IMR-90 (cell line): Measurements from ENCODE around the gene BUD23. TPM values are rescaled to one million over a fixed set of nuclear protein-coding genes. Genes with fewer than 3 reads are reported as not detected.

Experiments used
- ATAC-seq: fragments of 200-7000 bp; cut with Tn5 transposase; 2 replicates; pipeline ENCODE4 v1.9.1; 2020; ENCODE audit warnings: low read depth, mild to moderate bottlenecking, moderate library complexity
- BruUV-seq: library from RNA; stranded (reverse); fragments of 400-500 nt; replicated peaks from 2 replicates; lab custom pipeline; 2021; lab: Mats Ljungman, UMichigan
- CTCF ChIA-PET: fragments of 300-600 bp; formaldehyde crosslinking; extraction: SDS; loops from one replicate; lab custom pipeline; 2021; ENCODE audit warnings: antibody characterized with exemption; lab: Yijun Ruan, JAX
- POLR2A ChIA-PET: fragments of 300-600 bp; sonication (Branson Sonifier 250); formaldehyde crosslinking; loops from one replicate; lab custom pipeline; 2022; ENCODE audit warnings: antibody characterized with exemption; ENCODE audit not compliant: unreplicated experiment; lab: Charles Lee
- DNase-seq: peaks from one replicate; pipeline ENCODE4 v3.0.0; 2013
- H2AFZ ChIP-seq: replicated peaks from 2 replicates; pipeline ENCODE3; 2013; ENCODE audit warnings: low read length, mild to moderate bottlenecking; ENCODE audit not compliant: poor library complexity
- H2AK5ac ChIP-seq: 2 replicates; pipeline ENCODE4 v1.6.1; 2013; ENCODE audit warnings: low read depth, low read length, inconsistent platforms
- H2AK9ac ChIP-seq: replicated peaks from 2 replicates; pipeline ENCODE3; 2013; ENCODE audit warnings: mild to moderate bottlenecking, low read depth, low read length, moderate library complexity; ENCODE audit not compliant: poor library complexity
- H2BK120ac ChIP-seq: 2 replicates; pipeline ENCODE4 v1.6.1; 2013; ENCODE audit warnings: low read depth, low read length, inconsistent platforms
- H2BK15ac ChIP-seq: 3 replicates; pipeline ENCODE4 v1.6.1; 2013; ENCODE audit warnings: low read depth, low read length, inconsistent platforms
- H2BK20ac ChIP-seq: 2 replicates; pipeline ENCODE4 v1.6.1; 2013; ENCODE audit warnings: low read depth, mild to moderate bottlenecking, inconsistent platforms, low read length, moderate library complexity
- H2BK5ac ChIP-seq: 2 replicates; pipeline ENCODE4 v1.6.1; 2013; ENCODE audit warnings: mild to moderate bottlenecking, low read depth, low read length, inconsistent platforms; ENCODE audit not compliant: poor library complexity, severe bottlenecking
- H3K14ac ChIP-seq: replicated peaks from 2 replicates; pipeline ENCODE4 v1.6.1; 2013; ENCODE audit warnings: low read depth, low read length, inconsistent platforms
- H3K18ac ChIP-seq: 2 replicates; pipeline ENCODE4 v1.6.1; 2013; ENCODE audit warnings: low read depth, low read length, control low read depth
- H3K23ac ChIP-seq: 2 replicates; pipeline ENCODE4 v1.6.1; 2013; ENCODE audit warnings: low read depth, low read length, inconsistent platforms
- H3K27ac ChIP-seq: 2 replicates; pipeline ENCODE4 v1.5.1; 2013; ENCODE audit warnings: mild to moderate bottlenecking, control low read depth, low read length; ENCODE audit not compliant: insufficient read depth
- H3K27me3 ChIP-seq: 2 replicates; pipeline ENCODE4 v1.6.1; 2013; ENCODE audit warnings: low read length; ENCODE audit not compliant: control insufficient read depth, insufficient read depth
- H3K36me3 ChIP-seq: 2 replicates; pipeline ENCODE4 v1.6.1; 2013; ENCODE audit warnings: low read length, mixed read lengths; ENCODE audit not compliant: control insufficient read depth, insufficient read depth
- H3K4ac ChIP-seq: 2 replicates; pipeline ENCODE4 v1.6.1; 2013; ENCODE audit warnings: low read depth, low read length, inconsistent platforms
- H3K4me1 ChIP-seq: 2 replicates; pipeline ENCODE4 v1.6.1; 2013; ENCODE audit warnings: low read length, mixed read lengths; ENCODE audit not compliant: control insufficient read depth, insufficient read depth
- H3K4me2 ChIP-seq: 2 replicates; pipeline ENCODE4 v1.6.1; 2013; ENCODE audit warnings: low read depth, mild to moderate bottlenecking, control low read depth, low read length, moderate library complexity
- H3K4me3 ChIP-seq: 2 replicates; pipeline ENCODE4 v1.5.1; 2013; ENCODE audit warnings: low read depth, mild to moderate bottlenecking, control low read depth, low read length, moderate library complexity; ENCODE audit not compliant: insufficient read depth
- H3K56ac ChIP-seq: 2 replicates; pipeline ENCODE4 v1.6.1; 2013; ENCODE audit warnings: low read length, inconsistent platforms; ENCODE audit not compliant: insufficient read depth; ENCODE audit errors: extremely low read depth
- H3K79me1 ChIP-seq, 2 experiments: 2 replicates each; pipeline ENCODE4 v1.6.1; 2013; ENCODE audit warnings: low read length in 2 of 2, inconsistent platforms in 1 of 2, low read depth in 1 of 2
- H3K9ac ChIP-seq: 2 replicates; pipeline ENCODE4 v1.6.1; 2013; ENCODE audit warnings: low read depth, low read length, control low read depth
- H3K9me1 ChIP-seq: 2 replicates; pipeline ENCODE4 v1.6.1; 2013; ENCODE audit warnings: low read length, inconsistent platforms; ENCODE audit not compliant: insufficient read depth
- H3K9me3 ChIP-seq: 2 replicates; pipeline ENCODE4 v1.6.1; 2013; ENCODE audit warnings: low read length; ENCODE audit not compliant: control insufficient read depth, insufficient read depth
- H4K20me1 ChIP-seq: 2 replicates; pipeline ENCODE4 v1.6.1; 2013; ENCODE audit warnings: low read length, inconsistent platforms; ENCODE audit not compliant: insufficient read depth
- H4K5ac ChIP-seq: 2 replicates; pipeline ENCODE4 v1.6.1; 2013; ENCODE audit warnings: mild to moderate bottlenecking, low read depth, low read length, control low read depth
- H4K8ac ChIP-seq, 2 experiments: 2 replicates each; pipeline ENCODE4 v1.6.1; 2013; ENCODE audit warnings: low read depth in 2 of 2, low read length in 2 of 2, control low read depth in 1 of 2, inconsistent platforms in 1 of 2
- H4K91ac ChIP-seq: 2 replicates; pipeline ENCODE4 v1.6.1; 2013; ENCODE audit warnings: low read depth, low read length, inconsistent platforms; ENCODE audit not compliant: insufficient read depth
- BHLHE40 ChIP-seq: fragments of 150-350 bp; IDR thresholded peaks from 2 replicates; pipeline ENCODE4 v1.6.1; 2016; ENCODE audit warnings: mild to moderate bottlenecking, low read depth, low read length
- CEBPB ChIP-seq: IDR thresholded peaks from 2 replicates; pipeline ENCODE4 v1.6.1; 2012; ENCODE audit warnings: low read depth, low read length, improper control_type of control experiment
- CHD1 ChIP-seq: IDR thresholded peaks from 2 replicates; pipeline ENCODE4 v1.6.1; 2012; ENCODE audit warnings: low read depth, low read length, improper control_type of control experiment
- ELK1 ChIP-seq: fragments of 150-350 bp; IDR thresholded peaks from 2 replicates; pipeline ENCODE4 v1.6.1; 2016; ENCODE audit warnings: low read depth, mild to moderate bottlenecking, low read length, moderate library complexity, borderline replicate concordance
- FOS ChIP-seq: fragments of 150-350 bp; IDR thresholded peaks from 2 replicates; pipeline ENCODE4 v1.6.1; 2016; ENCODE audit warnings: low read depth, low read length
- MAFK ChIP-seq: IDR thresholded peaks from 2 replicates; pipeline ENCODE4 v1.6.1; 2012; ENCODE audit warnings: low read depth, low read length, improper control_type of control experiment
- MAZ ChIP-seq: IDR thresholded peaks from 2 replicates; pipeline ENCODE4 v1.6.1; 2012; ENCODE audit warnings: low read depth, mild to moderate bottlenecking, low read length, improper control_type of control experiment, moderate library complexity, borderline replicate concordance
- MXI1 ChIP-seq: IDR thresholded peaks from 2 replicates; pipeline ENCODE4 v1.6.1; 2012; ENCODE audit warnings: low read depth, mild to moderate bottlenecking, low read length, moderate library complexity, borderline replicate concordance
- NFE2L2 ChIP-seq: fragments of 150-350 bp; IDR thresholded peaks from 2 replicates; pipeline ENCODE4 v1.6.1; 2016; ENCODE audit warnings: low read depth, mild to moderate bottlenecking, low read length
- POLR2A ChIP-seq: IDR thresholded peaks from 2 replicates; pipeline ENCODE4 v1.6.1; 2012; ENCODE audit warnings: mild to moderate bottlenecking, low read depth, low read length
- RAD21 ChIP-seq: IDR thresholded peaks from 2 replicates; pipeline ENCODE4 v1.6.1; 2012; ENCODE audit warnings: low read length, improper control_type of control experiment
- RCOR1 ChIP-seq: IDR thresholded peaks from 2 replicates; pipeline ENCODE4 v1.6.1; 2012; ENCODE audit warnings: mild to moderate bottlenecking, low read length, improper control_type of control experiment; ENCODE audit not compliant: insufficient replicate concordance
- RFX5 ChIP-seq: IDR thresholded peaks from 2 replicates; pipeline ENCODE4 v1.8.0; 2012; ENCODE audit warnings: low read depth, mild to moderate bottlenecking, low read length, moderate library complexity
- SMC3 ChIP-seq: fragments of 150-350 bp; IDR thresholded peaks from 2 replicates; pipeline ENCODE4 v1.6.1; 2016; ENCODE audit warnings: low read depth, mild to moderate bottlenecking, antibody characterized with exemption, low read length, moderate library complexity
- WGBS, 2 experiments: methylation state at CpG; one replicate each; pipeline versions ENCODE4 v1.1.5 to v1.1.7; 2013; ENCODE audit warnings: missing lambda C conversion rate in 2 of 2; ENCODE audit not compliant: insufficient read length in 1 of 2; ENCODE audit errors: extremely low coverage in 2 of 2; 5-methylcytosine and 5-hydroxymethylcytosine counted together
- dilution Hi-C: fragments of 300-500 bp; cut with HindIII; formaldehyde crosslinking; loops from one replicate; pipeline ENCODE4 v1.14.3; 2018; ENCODE audit warnings: low sequenced_read_pairs; ENCODE audit not compliant: unreplicated experiment
- in situ Hi-C: fragments of 300-500 bp; cut with MboI; formaldehyde crosslinking; loops from 3 replicates; pipeline ENCODE4 v1.14.3; 2019; ENCODE audit warnings: low sequenced_read_pairs, inconsistent platforms, mixed read lengths
- intact Hi-C: fragments of 100-400 bp; cut with micrococcal nuclease; formaldehyde crosslinking; loops from 2 replicates; pipeline ENCODE4 v1.10.0; 2022
- polyA plus RNA-seq, 3 experiments: library from polyadenylated mRNA; depleted of rRNA; stranded (reverse); fragments of >200 nt; gene quantifications; 2 replicates each; pipeline ENCODE4 v1.2.3, GENCODE V29; 2012; ENCODE audit warnings: low replicate concordance in 1 of 3
- total RNA-seq: library from RNA; depleted of rRNA; stranded (reverse); fragments of >200 nt; gene quantifications from 2 replicates; pipeline ENCODE4 v1.2.3, GENCODE V29; 2012
- TF ChIP-seq, protein P1 (sequence below): fragments of 150-350 bp; IDR thresholded peaks from 2 replicates; pipeline ENCODE4 v1.6.1; 2017; ENCODE audit warnings: mild to moderate bottlenecking, antibody characterized with exemption, low read length, low read depth
- TF ChIP-seq, protein P2 (sequence below): conservative IDR thresholded peaks from 2 replicates; pipeline ENCODE4 v1.5.1; 2012; ENCODE audit warnings: mild to moderate bottlenecking, low read depth, low read length, improper control_type of control experiment

BUD23 gene
- total and polyA plus RNA-seq, 2 of the 4 experiments (the other 2 are of a cell fraction), result 35.7 to 65.2 TPM

- no peak overlapping the region for H2BK15ac ChIP-seq
- H4K20me1 ChIP-seq, result no peaks in the 10 kb centered on the region
- intact Hi-C loops (no loop called here), in situ Hi-C loops (no loop called here), dilution Hi-C loops (no loop called here)
- H3K79me1 ChIP-seq, result no peaks in the 10 kb centered on the region
- CTCF ChIA-PET, result no interaction called here
- no peak overlapping the region for H3K18ac ChIP-seq
- H4K91ac ChIP-seq, result no peak overlapping the region
- H3K14ac ChIP-seq, result no peak overlapping the region
- H2AFZ ChIP-seq, result no peak overlapping the region
- no peak overlapping the region for H3K9ac ChIP-seq
- H2BK20ac ChIP-seq, result no peak overlapping the region
- POLR2A ChIA-PET, result no interaction called here
- peaks cover 50% of the 10 kb centered on the region for H3K27me3 ChIP-seq
- H3K9me1 ChIP-seq, result no peaks in the 10 kb centered on the region
- H3K4me2 ChIP-seq, result no peak overlapping the region
- H3K9me3 ChIP-seq, result peaks cover 4% of the 10 kb centered on the region
- H3K23ac ChIP-seq, result no peak overlapping the region
- no peak overlapping the region for H4K5ac ChIP-seq
- H4K8ac ChIP-seq, result no peak overlapping the region
- no peak overlapping the region for H2BK120ac ChIP-seq
- no peak for TF ChIP-seq POLR2A
- TF ChIP-seq RAD21, result no peak
- no peak for TF ChIP-seq ELK1
- no peak for TF ChIP-seq CHD1
- no peak for TF ChIP-seq RFX5
- TF ChIP-seq MAFK, result no peak
- TF ChIP-seq MXI1, result no peak
- no peak for TF ChIP-seq NFE2L2
- TF ChIP-seq FOS, result no peak
- TF ChIP-seq BHLHE40, result no peak
- TF ChIP-seq RCOR1, result no peak
- TF ChIP-seq CEBPB, result no peak
- TF ChIP-seq SMC3, result no peak
- TF ChIP-seq, protein P1, sequence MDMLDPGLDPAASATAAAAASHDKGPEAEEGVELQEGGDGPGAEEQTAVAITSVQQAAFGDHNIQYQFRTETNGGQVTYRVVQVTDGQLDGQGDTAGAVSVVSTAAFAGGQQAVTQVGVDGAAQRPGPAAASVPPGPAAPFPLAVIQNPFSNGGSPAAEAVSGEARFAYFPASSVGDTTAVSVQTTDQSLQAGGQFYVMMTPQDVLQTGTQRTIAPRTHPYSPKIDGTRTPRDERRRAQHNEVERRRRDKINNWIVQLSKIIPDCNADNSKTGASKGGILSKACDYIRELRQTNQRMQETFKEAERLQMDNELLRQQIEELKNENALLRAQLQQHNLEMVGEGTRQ, result no peak
- TF ChIP-seq, protein P2, sequence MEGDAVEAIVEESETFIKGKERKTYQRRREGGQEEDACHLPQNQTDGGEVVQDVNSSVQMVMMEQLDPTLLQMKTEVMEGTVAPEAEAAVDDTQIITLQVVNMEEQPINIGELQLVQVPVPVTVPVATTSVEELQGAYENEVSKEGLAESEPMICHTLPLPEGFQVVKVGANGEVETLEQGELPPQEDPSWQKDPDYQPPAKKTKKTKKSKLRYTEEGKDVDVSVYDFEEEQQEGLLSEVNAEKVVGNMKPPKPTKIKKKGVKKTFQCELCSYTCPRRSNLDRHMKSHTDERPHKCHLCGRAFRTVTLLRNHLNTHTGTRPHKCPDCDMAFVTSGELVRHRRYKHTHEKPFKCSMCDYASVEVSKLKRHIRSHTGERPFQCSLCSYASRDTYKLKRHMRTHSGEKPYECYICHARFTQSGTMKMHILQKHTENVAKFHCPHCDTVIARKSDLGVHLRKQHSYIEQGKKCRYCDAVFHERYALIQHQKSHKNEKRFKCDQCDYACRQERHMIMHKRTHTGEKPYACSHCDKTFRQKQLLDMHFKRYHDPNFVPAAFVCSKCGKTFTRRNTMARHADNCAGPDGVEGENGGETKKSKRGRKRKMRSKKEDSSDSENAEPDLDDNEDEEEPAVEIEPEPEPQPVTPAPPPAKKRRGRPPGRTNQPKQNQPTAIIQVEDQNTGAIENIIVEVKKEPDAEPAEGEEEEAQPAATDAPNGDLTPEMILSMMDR, result no peak
- no peak for TF ChIP-seq MAZ
- no peak overlapping the region for H2AK9ac ChIP-seq
- H3K27ac ChIP-seq, result no peak overlapping the region
- no peak overlapping the region for H2AK5ac ChIP-seq
- no peak overlapping the region for H2BK5ac ChIP-seq
- no peak overlapping the region for H3K4ac ChIP-seq
- ATAC-seq, result no peak
- DNase-seq, result no peak
- no peak overlapping the region for H3K4me3 ChIP-seq
- BruUV-seq, result no TSS peak
- H3K4me1 ChIP-seq, result no peaks in the 10 kb centered on the region
- H3K56ac ChIP-seq, result no peak overlapping the region
- no peaks in the 10 kb centered on the region for H3K36me3 ChIP-seq
- no CpG with 5 or more reads among the region's 2 CpGs for WGBS, 2 experiments
Observed at GRCh38 chr7:73642834-73643233, 40.6 kb upstream of the BUD23 start.
